HFFc6 (cell line): ENCODE measurements around the gene WDR62. TPM values are rescaled to one million over a fixed set of nuclear protein-coding genes. Genes with fewer than 3 reads are reported as not detected.

Source experiments
- DNase-seq: peaks from one replicate; pipeline ENCODE4 v3.0.0-alpha.2; 2018
- H3K27ac Mint-ChIP-seq: 2 replicates; pipeline ENCODE4 v1.8.0; 2020; ENCODE audit warnings: mild to moderate bottlenecking, mixed read lengths
- H3K27me3 Mint-ChIP-seq: 2 replicates; pipeline ENCODE4 v1.8.0; 2021; ENCODE audit warnings: mild to moderate bottlenecking, moderate library complexity, mixed read lengths; ENCODE audit not compliant: insufficient read depth
- H3K36me3 Mint-ChIP-seq: 2 replicates; pipeline ENCODE4 v1.8.0; 2021; ENCODE audit warnings: low read depth, mixed read lengths
- H3K4me1 Mint-ChIP-seq: 2 replicates; pipeline ENCODE4 v1.8.0; 2020; ENCODE audit warnings: low read depth, mixed read lengths
- H3K4me3 Mint-ChIP-seq: 2 replicates; pipeline ENCODE4 v1.8.0; 2020; ENCODE audit warnings: mild to moderate bottlenecking, moderate library complexity, mixed read lengths
- H3K9me3 Mint-ChIP-seq: 2 replicates; pipeline ENCODE4 v1.8.0; 2020; ENCODE audit warnings: mild to moderate bottlenecking, mixed read lengths
- total RNA-seq, 6 experiments: library from RNA; stranded (reverse); fragmentation: NEBNext Ultra II Directional; extraction: Animal tissue kit (Norgen Biotek cat#: 25700); gene quantifications; 2 replicates in 1 of 6; 3 replicates in 5 of 6; pipeline ENCODE4 v1.2.3, GENCODE V29; 2021
- TF ChIP-seq, protein P1 (sequence below): fragments of 200-600 bp; sonication (generic); IDR thresholded peaks from 2 replicates; pipeline ENCODE4 v1.5.0; 2021; ENCODE audit warnings: antibody characterized with exemption, mild to moderate bottlenecking

Gene WDR62
- total RNA-seq, 6 experiments from 2014 or later = 6.5 to 13.8 (median 13.0) TPM

DNA sequence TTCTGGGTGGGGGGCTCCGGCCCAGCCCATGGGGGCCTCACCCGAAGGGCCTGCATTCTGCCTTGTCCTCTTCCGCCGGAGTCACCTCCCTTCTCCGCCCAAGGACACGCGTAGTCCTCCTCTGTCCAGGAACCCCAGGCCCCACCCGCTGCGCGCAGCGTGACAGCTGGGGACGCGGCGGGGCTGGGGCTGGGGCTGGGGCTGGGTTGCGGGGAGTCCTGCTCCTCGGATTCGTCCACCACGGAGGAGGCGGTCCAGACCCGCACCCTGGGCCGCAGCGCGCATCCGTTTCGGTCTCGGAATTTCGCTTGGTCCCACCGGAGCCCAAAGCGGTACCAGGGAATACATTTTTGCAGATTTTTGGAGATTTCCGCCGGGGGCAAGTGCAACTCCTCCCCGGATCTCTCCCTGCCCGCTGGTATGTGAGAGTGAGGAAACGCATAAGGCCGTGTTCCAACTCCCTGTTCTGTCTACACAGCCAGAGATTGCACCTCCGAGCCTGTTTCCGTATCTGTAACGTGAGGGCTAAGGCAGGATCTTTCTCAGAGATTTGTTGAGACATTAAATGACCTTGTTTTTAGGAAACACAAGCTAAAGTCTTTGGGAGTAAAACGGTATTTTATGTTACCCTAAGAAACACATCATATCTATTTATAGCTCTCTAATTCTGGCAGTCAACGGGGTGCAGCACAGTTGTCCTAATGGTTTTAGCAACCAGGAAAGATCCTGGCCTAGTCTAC is 97.8 kb downstream of the WDR62 start, which contains the start of gene COX7A1:
Gene COX7A1 (minus strand): TSS at position 96 of the 740 bp plus-strand sequence. CDS start 40 bp downstream, at position 56.
- peaks cover 6% of the 10 kb centered on the region for H3K27me3 Mint-ChIP-seq
- TF ChIP-seq, protein P1, sequence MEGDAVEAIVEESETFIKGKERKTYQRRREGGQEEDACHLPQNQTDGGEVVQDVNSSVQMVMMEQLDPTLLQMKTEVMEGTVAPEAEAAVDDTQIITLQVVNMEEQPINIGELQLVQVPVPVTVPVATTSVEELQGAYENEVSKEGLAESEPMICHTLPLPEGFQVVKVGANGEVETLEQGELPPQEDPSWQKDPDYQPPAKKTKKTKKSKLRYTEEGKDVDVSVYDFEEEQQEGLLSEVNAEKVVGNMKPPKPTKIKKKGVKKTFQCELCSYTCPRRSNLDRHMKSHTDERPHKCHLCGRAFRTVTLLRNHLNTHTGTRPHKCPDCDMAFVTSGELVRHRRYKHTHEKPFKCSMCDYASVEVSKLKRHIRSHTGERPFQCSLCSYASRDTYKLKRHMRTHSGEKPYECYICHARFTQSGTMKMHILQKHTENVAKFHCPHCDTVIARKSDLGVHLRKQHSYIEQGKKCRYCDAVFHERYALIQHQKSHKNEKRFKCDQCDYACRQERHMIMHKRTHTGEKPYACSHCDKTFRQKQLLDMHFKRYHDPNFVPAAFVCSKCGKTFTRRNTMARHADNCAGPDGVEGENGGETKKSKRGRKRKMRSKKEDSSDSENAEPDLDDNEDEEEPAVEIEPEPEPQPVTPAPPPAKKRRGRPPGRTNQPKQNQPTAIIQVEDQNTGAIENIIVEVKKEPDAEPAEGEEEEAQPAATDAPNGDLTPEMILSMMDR = no peak
- H3K9me3 Mint-ChIP-seq = no peaks in the 10 kb centered on the region
- H3K4me1 Mint-ChIP-seq = peaks cover 38% of the 10 kb centered on the region
- peak within 1 kb of the TSS; percentile 85 for H3K27ac Mint-ChIP-seq
- peak; percentile 45 for DNase-seq
- peaks cover 20% of the 10 kb centered on the region for H3K36me3 Mint-ChIP-seq
- H3K4me3 Mint-ChIP-seq = peak within 1 kb of the TSS; percentile 84

DNA sequence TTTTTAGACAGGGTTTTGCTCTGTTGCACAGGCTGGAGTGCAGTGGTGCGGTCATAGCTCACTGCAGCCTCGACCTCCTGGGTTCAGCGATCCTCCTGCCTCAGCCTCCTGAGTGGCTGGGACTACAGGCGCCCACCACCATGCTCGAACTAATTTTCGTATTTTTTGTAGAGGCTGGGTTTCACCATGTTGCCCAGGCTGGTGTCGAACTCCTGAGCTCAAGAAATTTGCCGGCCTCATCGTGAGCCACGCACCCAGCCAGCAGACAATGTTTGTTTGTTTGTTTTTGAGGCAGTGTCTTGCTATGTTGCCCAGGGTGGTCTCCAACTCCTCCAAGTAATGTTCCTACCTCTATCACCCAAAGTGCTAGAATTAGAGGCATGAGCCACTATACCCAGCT is 98.4 kb downstream of the WDR62 start:
- Mint-ChIP-seq H3K27me3 (peaks cover 6% of the 10 kb centered on the region), H3K4me3 (peak overlapping the region; percentile 84), H3K4me1 (peaks cover 38% of the 10 kb centered on the region), H3K9me3 (no peaks in the 10 kb centered on the region), H3K36me3 (peaks cover 20% of the 10 kb centered on the region), H3K27ac (peak overlapping the region; percentile 82)
- TF ChIP-seq, protein P1 = no peak
- DNase-seq = no peak

Other genes with a start within 250 kb of the WDR62 start
- gene PRODH2, start 242.1 kb upstream of the WDR62 start, total RNA-seq = not detected
- not detected for gene NPHS1, start 202.4 kb upstream of the WDR62 start, total RNA-seq
- gene KIRREL2, start 198.0 kb upstream of the WDR62 start, total RNA-seq = under 1 TPM in 1 of 6 experiments, not detected in 5; 0.07 TPM
- gene APLP1, start 186.3 kb upstream of the WDR62 start, total RNA-seq = 10 to 100 TPM; 24.3 to 39.7 (median 38.1) TPM
- gene NFKBID, start 154.4 kb upstream of the WDR62 start, total RNA-seq = 1 to 10 TPM; 3.9 to 7.2 (median 5.3) TPM
- 1 to 10 TPM in 5 of 6 experiments, under 1 TPM in 1; 0.96 to 4.1 (median 1.2) TPM for gene HCST, start 152.4 kb upstream of the WDR62 start, total RNA-seq
- gene TYROBP, start 146.6 kb upstream of the WDR62 start, total RNA-seq = not detected
- gene LRFN3, start 118.5 kb upstream of the WDR62 start, total RNA-seq = 10 to 100 TPM; 15.3 to 21.0 (median 19.1) TPM
- 10 to 100 TPM in 2 of 6 experiments, 1 to 10 TPM in 4; 8.2 to 12.5 (median 8.9) TPM for gene SDHAF1, start 59.7 kb upstream of the WDR62 start, total RNA-seq
- under 1 TPM; 0.07 to 0.40 (median 0.29) TPM for gene SYNE4, start 46.1 kb upstream of the WDR62 start, total RNA-seq
- 10 to 100 TPM; 25.3 to 31.5 (median 28.5) TPM for gene ALKBH6, start 40.7 kb upstream of the WDR62 start, total RNA-seq
- gene CLIP3, start 22.0 kb upstream of the WDR62 start, total RNA-seq = 10 to 100 TPM; 62.2 to 93.1 (median 83.9) TPM
- 1 to 10 TPM; 5.2 to 6.4 (median 5.5) TPM for gene THAP8, start 612 bp upstream of the WDR62 start, total RNA-seq
- gene OVOL3, start 56.2 kb downstream of the WDR62 start, total RNA-seq = not detected
- 10 to 100 TPM; 64.1 to 75.1 (median 69.2) TPM for gene POLR2I, start 60.0 kb downstream of the WDR62 start, total RNA-seq
- gene TBCB, start 60.6 kb downstream of the WDR62 start, total RNA-seq = 100 to 1,000 TPM; 229 to 266 (median 243) TPM
- 1,000 to 10,000 TPM; 1,039 to 1,309 (median 1,209) TPM for gene CAPNS1, start 85.2 kb downstream of the WDR62 start, total RNA-seq
- 100 to 1,000 TPM in 2 of 6 experiments, 10 to 100 TPM in 4; 59.8 to 139 (median 85.5) TPM for gene COX7A1, start 97.5 kb downstream of the WDR62 start, total RNA-seq
- 1 to 10 TPM; 2.7 to 3.7 (median 3.1) TPM for gene ZNF565, start 159.8 kb downstream of the WDR62 start, total RNA-seq
- 10 to 100 TPM; 49.7 to 58.2 (median 56.6) TPM for gene ZNF146, start 160.2 kb downstream of the WDR62 start, total RNA-seq